Peyer's patch (tissue), 4 donors: ENCODE measurements around the gene CREB3L1. TPM values are rescaled to one million over a fixed set of nuclear protein-coding genes. Genes with fewer than 3 reads are reported as not detected.

Source experiments
- DNase-seq, 3 donors: peaks; one replicate each; pipeline ENCODE4 v3.0.0-alpha.2; 2017 to 2019
- H3K27ac ChIP-seq, 4 donors: fragments of 200-600 bp; sonication (generic); one replicate each; pipeline ENCODE4 v1.5.1; 2016 to 2019
- H3K27me3 ChIP-seq, 2 donors: fragments of 200-600 bp; sonication (generic); one replicate each; pipeline ENCODE4 v1.5.1; 2019
- H3K36me3 ChIP-seq, 3 donors: fragments of 200-600 bp; sonication (generic); one replicate each; pipeline ENCODE4 v1.5.1; 2016 to 2019
- H3K4me1 ChIP-seq, 4 donors: fragments of 200-600 bp; sonication (generic); one replicate each; pipeline ENCODE4 v1.5.1; 2016 to 2019
- H3K4me3 ChIP-seq, 4 donors: fragments of 200-600 bp; sonication (generic); 1 replicate in 3 of 4; 2 replicates in 1 of 4; pipeline ENCODE4 v1.5.1; 2016 to 2019; ENCODE audit warnings: mild to moderate bottlenecking in 1 of 4
- H3K9me3 ChIP-seq, 4 donors: fragments of 200-600 bp; sonication (generic); one replicate each; pipeline ENCODE4 v1.5.1; 2016 to 2019; ENCODE audit warnings: mild to moderate bottlenecking in 1 of 4
- POLR2A ChIP-seq, 2 donors: fragments of 450-650 bp; IDR thresholded peaks; one replicate each; pipeline ENCODE4 v1.5.1; 2017; ENCODE audit warnings: antibody characterized with exemption in 2 of 2, mild to moderate bottlenecking in 2 of 2, moderate library complexity in 2 of 2
- total RNA-seq, 4 donors: library from RNA; depleted of rRNA; stranded (reverse); fragments of >200 nt; gene quantifications; one replicate each; pipeline ENCODE4 v1.1.0, GENCODE V29; 2016
- TF ChIP-seq, protein P1 (sequence below), 6 experiments: fragments of 450-650 bp in 4 of 6; fragments of 200-600 bp in 2 of 6; sonication (generic) in 1 of 6; IDR thresholded peaks; one replicate each; pipeline ENCODE4 v1.5.1; 2017 to 2019; ENCODE audit warnings: antibody characterized with exemption in 6 of 6, mild to moderate bottlenecking in 3 of 6, moderate library complexity in 1 of 6

Gene CREB3L1
- total RNA-seq, 4 donors from 2014 or later = 13.2 to 50.6 (median 30.3) TPM

DNA sequence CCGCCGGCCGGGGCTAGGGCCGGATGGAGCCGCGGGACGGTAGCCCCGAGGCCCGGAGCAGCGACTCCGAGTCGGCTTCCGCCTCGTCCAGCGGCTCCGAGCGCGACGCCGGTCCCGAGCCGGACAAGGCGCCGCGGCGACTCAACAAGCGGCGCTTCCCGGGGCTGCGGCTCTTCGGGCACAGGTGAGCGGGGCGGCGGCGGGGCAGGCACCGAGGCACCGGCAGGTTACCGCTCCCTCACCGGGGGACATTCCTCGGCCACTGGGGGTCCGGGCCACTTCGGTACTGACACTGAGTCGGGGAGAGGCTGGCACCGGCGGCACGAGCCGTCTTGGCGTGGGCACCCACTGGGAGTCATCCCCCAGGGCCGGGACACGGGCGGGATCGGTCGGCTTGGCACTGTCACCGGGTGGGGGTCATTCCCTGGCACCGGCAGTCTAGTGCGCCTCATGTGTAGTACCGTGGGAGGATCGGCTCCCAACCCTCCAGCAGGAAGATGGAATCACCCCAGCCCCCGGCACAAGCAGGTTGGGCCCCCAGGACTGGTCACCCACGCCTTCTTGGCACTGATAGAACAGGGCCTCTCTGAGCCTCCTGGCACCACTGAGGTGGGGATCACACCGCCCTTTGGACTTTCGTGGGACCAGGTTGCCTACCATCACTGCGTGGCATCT is 70.3 kb downstream of the CREB3L1 start:
- TF ChIP-seq, protein P1, sequence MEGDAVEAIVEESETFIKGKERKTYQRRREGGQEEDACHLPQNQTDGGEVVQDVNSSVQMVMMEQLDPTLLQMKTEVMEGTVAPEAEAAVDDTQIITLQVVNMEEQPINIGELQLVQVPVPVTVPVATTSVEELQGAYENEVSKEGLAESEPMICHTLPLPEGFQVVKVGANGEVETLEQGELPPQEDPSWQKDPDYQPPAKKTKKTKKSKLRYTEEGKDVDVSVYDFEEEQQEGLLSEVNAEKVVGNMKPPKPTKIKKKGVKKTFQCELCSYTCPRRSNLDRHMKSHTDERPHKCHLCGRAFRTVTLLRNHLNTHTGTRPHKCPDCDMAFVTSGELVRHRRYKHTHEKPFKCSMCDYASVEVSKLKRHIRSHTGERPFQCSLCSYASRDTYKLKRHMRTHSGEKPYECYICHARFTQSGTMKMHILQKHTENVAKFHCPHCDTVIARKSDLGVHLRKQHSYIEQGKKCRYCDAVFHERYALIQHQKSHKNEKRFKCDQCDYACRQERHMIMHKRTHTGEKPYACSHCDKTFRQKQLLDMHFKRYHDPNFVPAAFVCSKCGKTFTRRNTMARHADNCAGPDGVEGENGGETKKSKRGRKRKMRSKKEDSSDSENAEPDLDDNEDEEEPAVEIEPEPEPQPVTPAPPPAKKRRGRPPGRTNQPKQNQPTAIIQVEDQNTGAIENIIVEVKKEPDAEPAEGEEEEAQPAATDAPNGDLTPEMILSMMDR (IDR thresholded peaks at IDR 0.05) = no peak
- TF ChIP-seq POLR2A (IDR thresholded peaks at IDR 0.05) = no peak
- Histone ChIP-seq H3K4me3 (peak overlapping the region; percentile 74 to 95 (median 84)), H3K4me1 (peaks cover 3 to 60% (median 23%) of the 10 kb centered on the region in 4 donors), H3K36me3 (no peaks in the 10 kb centered on the region), H3K27ac (peak overlapping the region; percentile 79 to 85 (median 82)), H3K9me3 (no peaks in the 10 kb centered on the region), H3K27me3 (no peaks in the 10 kb centered on the region)
- DNase-seq = peak in 1 of 3 donors; percentile 66

DNA sequence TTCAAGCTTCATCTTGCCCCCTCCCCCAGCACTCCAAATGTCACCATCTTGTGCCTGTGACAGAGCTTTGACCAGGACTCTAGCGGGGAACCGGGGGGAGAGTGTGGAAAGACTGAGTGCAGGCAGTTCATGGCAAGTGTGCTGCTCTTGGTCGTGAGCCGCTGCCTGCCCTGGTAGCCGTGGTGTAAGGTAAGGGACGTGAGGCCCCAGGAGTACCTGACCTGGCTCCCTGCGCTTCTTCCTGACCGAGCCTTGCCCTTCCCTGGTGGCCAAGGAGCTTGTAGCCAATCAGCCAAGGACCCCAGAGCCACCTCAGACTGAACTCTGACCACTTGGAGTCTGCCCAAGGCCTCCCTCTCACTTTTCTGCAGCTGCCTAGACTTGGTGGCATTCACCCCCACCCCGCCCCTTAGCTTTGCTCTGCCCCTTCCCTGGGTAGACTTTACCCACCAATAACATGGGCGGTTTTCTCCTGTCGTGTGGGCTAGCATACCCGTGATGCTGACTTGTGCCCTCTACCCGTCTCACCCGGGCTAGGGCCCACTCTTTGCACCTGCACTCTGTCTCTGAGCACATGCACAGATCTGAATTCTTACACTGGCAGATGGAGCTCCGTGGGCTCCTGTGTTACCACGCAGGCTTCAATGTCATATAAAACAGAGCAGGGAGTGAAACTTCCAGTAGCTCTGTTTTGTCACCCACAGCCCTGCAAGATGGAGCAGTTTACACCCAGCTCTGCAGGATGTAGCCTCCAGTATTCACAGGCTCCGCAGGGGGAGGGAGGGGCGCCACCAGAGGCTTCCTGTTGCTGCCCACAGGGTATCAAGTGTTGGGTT is 71.3 kb downstream of the CREB3L1 start:
- Histone ChIP-seq H3K36me3 (no peaks in the 10 kb centered on the region), H3K27me3 (no peaks in the 10 kb centered on the region), H3K9me3 (no peaks in the 10 kb centered on the region), H3K27ac (peak overlapping the region; percentile 79 to 85 (median 82)), H3K4me1 (peaks cover 3 to 60% (median 26%) of the 10 kb centered on the region in 4 donors), H3K4me3 (peak overlapping the region; percentile 74 to 95 (median 84))
- TF ChIP-seq, protein P1 (IDR thresholded peaks at IDR 0.05) = peak in 1 of 6 experiments; percentile 10
- peak; percentile 85 to 90 for TF ChIP-seq POLR2A (IDR thresholded peaks at IDR 0.05)
- DNase-seq = peak; percentile 65 to 86 (median 85)

DNA sequence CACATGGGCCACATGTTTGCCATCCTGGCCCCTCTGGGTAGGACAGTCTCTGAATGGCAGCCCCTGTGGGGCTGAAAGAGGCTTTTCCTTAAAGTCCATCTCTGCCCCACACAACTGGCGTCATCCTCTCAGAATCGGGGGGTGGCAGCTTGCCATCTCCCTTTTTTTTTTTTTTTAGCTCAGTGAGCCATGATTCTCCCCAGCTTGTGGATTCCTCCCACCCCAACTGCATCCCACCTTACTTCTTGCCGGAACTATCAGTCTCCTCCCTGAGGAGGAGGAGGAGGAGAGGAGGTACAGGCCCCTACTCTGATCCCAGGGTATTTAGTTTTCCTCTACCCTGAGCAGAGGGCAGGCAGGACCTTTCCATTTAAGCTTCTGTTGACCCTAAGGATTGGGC is 73.2 kb downstream of the CREB3L1 start:
- TF ChIP-seq POLR2A (IDR thresholded peaks at IDR 0.05) = no peak
- TF ChIP-seq, protein P1 (IDR thresholded peaks at IDR 0.05) = no peak
- no peaks in the 10 kb centered on the region for H3K9me3 ChIP-seq
- H3K4me3 ChIP-seq = no peak overlapping the region
- H3K36me3 ChIP-seq = no peaks in the 10 kb centered on the region
- H3K27ac ChIP-seq = no peak overlapping the region
- peaks cover 3 to 60% (median 24%) of the 10 kb centered on the region in 4 donors for H3K4me1 ChIP-seq
- DNase-seq = no peak
- no peaks in the 10 kb centered on the region for H3K27me3 ChIP-seq

DNA sequence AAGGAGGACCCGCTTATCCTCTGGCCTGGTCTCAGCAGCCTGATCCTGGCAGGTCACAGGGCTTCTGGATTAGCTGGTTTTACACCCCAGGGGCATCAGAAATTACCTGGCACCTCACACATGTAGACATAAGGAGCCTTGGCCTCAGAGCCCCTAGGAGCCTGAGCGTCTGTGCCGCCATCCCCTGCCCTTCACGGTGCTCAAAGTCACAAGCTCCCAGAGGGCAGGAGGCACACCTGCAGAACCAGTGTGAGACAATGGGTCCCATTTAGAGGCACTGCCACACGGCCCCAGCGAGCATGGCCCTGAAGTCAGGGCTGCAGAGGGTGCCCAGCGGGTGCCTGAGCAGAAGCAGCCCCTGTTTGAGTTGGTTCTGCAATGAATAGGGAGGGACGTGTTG is 73.7 kb downstream of the CREB3L1 start:
- no peaks in the 10 kb centered on the region for H3K27me3 ChIP-seq
- H3K4me3 ChIP-seq = no peak overlapping the region
- H3K9me3 ChIP-seq = no peaks in the 10 kb centered on the region
- no peak for TF ChIP-seq POLR2A (IDR thresholded peaks at IDR 0.05)
- TF ChIP-seq, protein P1 (IDR thresholded peaks at IDR 0.05) = no peak
- H3K4me1 ChIP-seq = peaks cover 3 to 56% (median 22%) of the 10 kb centered on the region in 4 donors
- H3K27ac ChIP-seq = no peak overlapping the region
- DNase-seq = no peak
- H3K36me3 ChIP-seq = no peaks in the 10 kb centered on the region

DNA sequence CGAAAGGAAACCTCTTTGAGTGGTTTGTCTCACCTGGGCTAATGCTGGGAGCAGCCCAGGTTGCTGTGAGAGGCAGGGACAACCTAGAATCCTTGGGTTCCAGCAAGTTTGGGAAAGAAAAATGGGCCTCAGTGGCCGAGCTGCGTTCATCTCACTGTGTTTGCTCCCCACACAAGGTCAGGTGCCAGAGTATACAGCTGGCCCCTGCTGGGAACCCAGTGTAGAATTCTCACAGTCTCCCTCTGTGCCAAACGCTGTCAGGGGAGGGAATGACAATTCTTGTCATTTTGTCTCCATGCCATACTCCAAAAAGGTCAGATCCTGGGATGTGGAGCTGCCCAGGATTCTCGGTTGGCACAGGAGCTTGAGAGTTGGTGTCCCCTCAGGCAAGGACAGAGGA is 74.1 kb downstream of the CREB3L1 start:
- TF ChIP-seq, protein P1 (IDR thresholded peaks at IDR 0.05) = no peak
- TF ChIP-seq POLR2A (IDR thresholded peaks at IDR 0.05) = no peak
- Histone ChIP-seq H3K27me3 (no peaks in the 10 kb centered on the region), H3K9me3 (no peaks in the 10 kb centered on the region), H3K36me3 (no peaks in the 10 kb centered on the region), H3K4me1 (peaks cover 3 to 51% (median 18%) of the 10 kb centered on the region in 4 donors), H3K4me3 (no peak overlapping the region), H3K27ac (peak overlapping the region in 2 of 4 donors; percentile 36 to 55)
- DNase-seq = no peak
